Mammary epithelial cell (primary cell): ENCODE measurements around the gene CHTF18.

ENCODE experiments used
- EZH2 ChIP-seq: IDR thresholded peaks from 2 replicates; pipeline ENCODE4 v1.6.1; 2012; ENCODE audit warnings: low read length, inconsistent platforms, borderline replicate concordance
- TF ChIP-seq, protein P1 (sequence below), 2 donors: IDR thresholded peaks in 1 of 2; conservative IDR thresholded peaks in 1 of 2; 2 replicates each; pipeline ENCODE4 v1.5.1; 2011 to 2012; ENCODE audit warnings: inconsistent platforms in 2 of 2, low read length in 2 of 2, mild to moderate bottlenecking in 2 of 2, control low read depth in 1 of 2, low read depth in 1 of 2; ENCODE audit not compliant: insufficient read depth in 1 of 2; ENCODE audit errors: extremely low read depth in 1 of 2

- TF ChIP-seq, protein P1, sequence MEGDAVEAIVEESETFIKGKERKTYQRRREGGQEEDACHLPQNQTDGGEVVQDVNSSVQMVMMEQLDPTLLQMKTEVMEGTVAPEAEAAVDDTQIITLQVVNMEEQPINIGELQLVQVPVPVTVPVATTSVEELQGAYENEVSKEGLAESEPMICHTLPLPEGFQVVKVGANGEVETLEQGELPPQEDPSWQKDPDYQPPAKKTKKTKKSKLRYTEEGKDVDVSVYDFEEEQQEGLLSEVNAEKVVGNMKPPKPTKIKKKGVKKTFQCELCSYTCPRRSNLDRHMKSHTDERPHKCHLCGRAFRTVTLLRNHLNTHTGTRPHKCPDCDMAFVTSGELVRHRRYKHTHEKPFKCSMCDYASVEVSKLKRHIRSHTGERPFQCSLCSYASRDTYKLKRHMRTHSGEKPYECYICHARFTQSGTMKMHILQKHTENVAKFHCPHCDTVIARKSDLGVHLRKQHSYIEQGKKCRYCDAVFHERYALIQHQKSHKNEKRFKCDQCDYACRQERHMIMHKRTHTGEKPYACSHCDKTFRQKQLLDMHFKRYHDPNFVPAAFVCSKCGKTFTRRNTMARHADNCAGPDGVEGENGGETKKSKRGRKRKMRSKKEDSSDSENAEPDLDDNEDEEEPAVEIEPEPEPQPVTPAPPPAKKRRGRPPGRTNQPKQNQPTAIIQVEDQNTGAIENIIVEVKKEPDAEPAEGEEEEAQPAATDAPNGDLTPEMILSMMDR (conservative IDR thresholded peaks at IDR 0.05 in 1 of 2, IDR thresholded peaks at IDR 0.05 in 1 of 2; ENCODE audit: extremely low read depth in 1 of 2, insufficient read depth in 1 of 2, low read depth in 1 of 2, low read length in 2 of 2) = no peak
- no peak for TF ChIP-seq EZH2
Measured at GRCh38 chr16:824601-825000, 36.2 kb downstream of the CHTF18 start.
